GM18868 (cell line): ENCODE results near the gene SSBP1.
"Not testable (repeated sequence)": the region's sequence is repeated elsewhere in the genome, so short reads cannot be mapped to it uniquely, and the experiment has no call there.

Source experiments
- ATAC-seq: cut with Tn5 transposase; IDR thresholded peaks from one replicate; pipeline ENCODE4 v1.9.1; 2021; ENCODE audit warnings: mild to moderate bottlenecking, moderate library complexity; ENCODE audit not compliant: unreplicated experiment

Gene SSBP1, protein sequence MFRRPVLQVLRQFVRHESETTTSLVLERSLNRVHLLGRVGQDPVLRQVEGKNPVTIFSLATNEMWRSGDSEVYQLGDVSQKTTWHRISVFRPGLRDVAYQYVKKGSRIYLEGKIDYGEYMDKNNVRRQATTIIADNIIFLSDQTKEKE

GRCh38 chr7:141737836-141738591, at the start of gene SSBP1:
TSS of gene SSBP1 (plus strand) at chr7:141738358. CDS start at chr7:141739167, 809 bp downstream.
- ATAC-seq, result peak; percentile 89

- ATAC-seq, result not testable (repeated sequence)
These were observed 48.9 kb upstream of the SSBP1 start for GRCh38 chr7:141689072-141689825.

DNA sequence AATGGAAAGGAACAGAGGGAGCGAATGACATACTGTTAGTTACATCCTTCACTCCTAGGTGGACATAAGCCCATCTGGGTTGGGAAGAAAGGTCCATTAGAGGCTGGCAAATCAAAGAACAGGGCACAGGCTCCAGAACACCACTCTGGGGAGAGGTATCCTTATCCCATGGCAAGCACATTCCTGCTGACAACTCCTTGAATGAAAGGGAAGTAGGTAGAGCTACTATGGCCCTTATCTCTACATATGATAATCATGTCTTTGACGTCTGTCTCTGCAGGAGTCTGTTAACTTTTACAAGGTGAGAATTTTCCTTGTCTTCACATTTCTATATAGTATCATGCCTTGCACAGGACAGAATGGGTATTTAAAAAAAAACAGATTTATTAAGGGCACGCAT, 46.6 kb upstream of the SSBP1 start:
- no peak for ATAC-seq

DNA sequence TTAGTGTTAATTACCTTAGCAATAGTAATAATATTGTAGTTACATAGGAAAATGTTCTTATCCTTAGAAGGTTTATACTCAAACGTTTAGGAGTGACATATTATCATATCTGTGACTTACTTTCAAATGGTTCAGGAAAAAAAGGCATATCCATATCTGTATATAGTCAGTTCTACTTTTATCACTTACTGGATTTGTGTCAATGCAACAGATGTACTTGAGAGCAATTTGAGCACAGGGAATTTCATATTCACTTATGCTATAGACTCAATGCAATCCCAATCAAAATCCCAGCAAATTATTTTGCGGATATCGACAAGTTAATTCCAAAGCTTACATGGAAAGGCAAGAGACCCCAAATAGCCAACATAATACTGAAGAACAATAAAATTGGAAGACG, 46.2 kb upstream of the SSBP1 start:
- no peak for ATAC-seq

DNA sequence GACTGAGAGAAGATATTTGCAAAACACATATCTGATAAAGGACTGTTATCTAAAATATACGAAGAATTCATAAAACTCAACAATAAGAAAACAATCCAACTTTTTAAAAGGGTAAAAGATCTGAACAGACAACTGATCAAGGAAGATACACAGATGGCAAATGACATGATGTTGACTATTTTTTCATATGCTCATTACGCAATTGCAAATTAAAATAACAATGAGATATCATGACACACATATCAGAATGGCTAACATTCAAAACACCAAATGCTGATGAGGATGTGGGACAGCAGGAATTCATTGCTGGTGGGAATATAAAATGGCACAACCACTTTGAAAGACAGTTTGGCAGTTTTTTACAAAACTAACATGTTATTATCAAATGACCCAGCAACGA, 45.1 kb upstream of the SSBP1 start:
- ATAC-seq, result no peak

- no peak for ATAC-seq
These were observed 42.3 kb upstream of the SSBP1 start for GRCh38 chr7:141695803-141696289.

- ATAC-seq, result no peak
These were observed 41.8 kb upstream of the SSBP1 start for GRCh38 chr7:141696348-141696747.

DNA sequence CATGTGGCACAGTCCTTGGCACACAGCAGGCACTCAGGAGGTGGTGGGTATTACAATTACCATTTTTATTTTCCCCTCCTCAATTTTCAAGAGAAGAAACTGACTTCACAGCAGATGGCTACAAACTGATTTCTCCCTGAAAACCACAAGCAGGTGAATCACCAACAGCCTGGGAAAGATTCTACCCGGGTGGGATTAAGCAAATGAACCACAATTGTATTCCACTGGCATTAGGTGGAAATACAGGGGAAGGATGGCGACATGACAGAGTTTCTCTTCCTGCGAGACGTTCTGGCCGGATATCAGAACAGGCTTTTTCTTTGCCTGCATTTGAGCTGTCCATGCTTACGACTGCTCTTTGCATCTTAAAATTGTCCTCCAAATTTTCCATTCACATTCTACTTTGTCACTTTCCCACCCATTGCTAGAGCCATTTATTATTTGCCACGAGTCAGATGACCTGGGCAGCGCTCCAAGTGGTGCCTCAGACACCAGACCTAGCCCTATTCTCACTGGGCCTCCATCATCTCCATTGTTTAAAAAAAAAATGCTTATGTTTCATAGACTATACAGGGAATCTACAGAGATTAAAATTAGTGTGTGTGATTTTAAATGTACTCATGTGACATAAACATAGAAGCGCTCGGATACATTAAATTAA, 40.8 kb upstream of the SSBP1 start:
- ATAC-seq, result no peak

DNA sequence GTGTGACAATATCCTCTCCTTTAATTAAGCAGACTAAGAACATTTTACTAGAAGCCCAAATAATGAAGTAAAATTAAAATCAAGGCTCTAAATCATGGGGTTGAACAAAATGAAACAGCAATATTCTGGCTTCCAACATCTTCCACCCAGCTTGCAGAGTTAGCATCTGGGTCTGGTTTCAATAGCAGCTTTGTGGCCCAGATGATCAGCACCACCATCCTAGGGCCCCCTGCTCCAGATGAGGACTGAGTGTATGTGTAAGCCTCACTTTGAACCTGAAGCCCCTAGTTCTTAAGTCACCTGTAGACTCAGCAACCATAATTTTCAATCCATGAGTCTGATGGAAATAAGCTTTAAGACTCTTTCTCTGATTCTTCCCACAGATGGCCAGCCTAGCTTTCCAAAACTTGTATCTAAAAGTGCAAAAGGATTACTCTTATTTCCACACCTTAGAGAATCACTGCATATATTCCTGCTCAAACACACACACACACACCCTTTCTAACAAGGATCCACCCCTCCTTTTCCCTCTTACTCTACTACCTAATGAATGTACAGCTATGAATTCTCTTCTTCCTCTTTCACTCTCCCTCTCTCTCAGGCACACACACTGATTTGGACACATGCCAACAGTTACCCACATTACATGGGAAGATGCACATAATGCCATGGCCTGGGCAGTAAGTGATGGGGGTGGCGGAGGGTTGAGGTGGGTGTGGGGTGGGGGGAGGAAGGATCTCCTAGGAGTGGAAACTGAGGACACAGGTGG, 39.7 kb upstream of the SSBP1 start:
- ATAC-seq, result peak; percentile 17

GRCh38 chr7:141699860-141700259, 38.3 kb upstream of the SSBP1 start:
- ATAC-seq, result no peak

DNA sequence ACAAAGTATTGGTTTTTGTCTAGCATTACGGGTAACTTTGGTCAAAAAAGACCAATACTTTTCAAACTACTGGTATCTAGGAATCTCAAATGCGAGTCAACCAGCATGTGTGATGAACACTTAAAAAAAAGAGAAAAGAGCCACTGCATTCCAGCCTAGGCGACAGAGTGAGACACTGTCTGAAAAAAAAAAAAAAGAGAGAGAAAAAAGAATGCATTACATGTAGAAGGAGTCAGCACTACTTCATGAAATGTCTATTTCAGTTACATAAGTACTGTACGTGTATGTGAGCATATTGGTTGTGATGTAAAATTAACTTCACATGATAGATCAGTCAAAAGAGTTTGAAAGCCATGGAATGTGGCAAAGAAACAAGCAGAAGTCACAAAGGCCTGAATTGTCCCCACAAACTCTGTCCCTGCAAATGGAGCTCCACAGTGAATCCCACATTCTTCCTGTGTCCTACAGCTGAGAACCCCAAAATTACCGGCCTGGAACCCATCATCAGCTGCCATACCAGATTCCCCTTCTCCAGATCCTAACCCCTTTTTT, 37.8 kb upstream of the SSBP1 start:
- no peak for ATAC-seq

- no peak for ATAC-seq
These were observed 37.2 kb upstream of the SSBP1 start for GRCh38 chr7:141700848-141701371.

DNA sequence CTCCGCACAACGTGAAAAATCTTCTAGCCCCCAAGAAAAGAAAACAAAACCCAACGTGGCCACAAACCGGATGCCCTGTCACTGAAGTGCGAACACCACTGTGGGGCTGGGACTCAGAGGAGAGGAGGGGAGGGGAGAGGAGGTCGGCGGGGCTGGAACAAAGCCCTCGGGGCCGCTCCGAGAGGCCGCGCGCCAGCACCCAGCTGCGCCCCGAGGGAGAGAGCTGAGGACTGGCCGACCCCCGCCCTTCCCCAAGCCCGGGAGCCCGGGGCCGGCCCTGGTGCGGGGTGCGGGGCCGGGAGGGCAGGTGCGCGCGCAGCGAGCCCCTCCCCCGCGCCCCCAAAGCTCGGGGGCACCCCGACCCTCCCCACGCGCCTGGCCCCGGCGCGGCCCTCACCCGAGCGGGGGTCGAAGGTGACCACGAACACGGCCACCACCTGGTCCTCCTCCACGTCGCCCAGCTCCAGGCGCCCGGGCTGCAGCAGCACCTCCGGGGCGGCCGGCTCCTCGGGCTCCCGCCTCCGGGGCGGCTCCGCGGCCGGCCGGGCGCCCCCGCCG, 36.6 kb upstream of the SSBP1 start:
- peak; percentile 67 for ATAC-seq

- ATAC-seq, result peak; percentile 77
These were observed 36.1 kb upstream of the SSBP1 start, which contains the start of gene DENND11 for GRCh38 chr7:141702047-141702567. TSS of gene DENND11 (minus strand) at chr7:141702166. CDS start at chr7:141702153, 13 bp downstream.

- no peak for ATAC-seq
These were observed 35.3 kb upstream of the SSBP1 start for GRCh38 chr7:141702892-141703291.

DNA sequence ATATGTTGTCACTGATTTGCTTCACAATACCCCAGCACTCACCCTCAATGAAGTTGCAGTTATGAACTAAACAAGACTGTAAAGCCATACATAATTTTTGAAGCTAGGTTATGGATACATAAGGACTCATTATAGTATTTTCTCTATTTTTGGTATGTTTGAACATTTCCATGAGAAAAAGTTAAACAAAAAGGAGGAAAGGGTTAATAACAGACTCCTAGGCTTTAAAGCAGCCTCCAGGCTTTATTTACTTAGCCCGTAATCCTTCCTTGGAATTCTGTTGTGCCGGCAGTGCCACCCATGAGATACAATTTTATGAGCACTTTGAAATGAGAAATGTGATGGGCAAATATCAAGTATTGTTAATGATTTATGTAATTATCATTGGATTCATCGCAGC, 34.0 kb upstream of the SSBP1 start:
- no peak for ATAC-seq

- no peak for ATAC-seq
These were observed 33.4 kb upstream of the SSBP1 start for GRCh38 chr7:141704741-141705140.

- ATAC-seq, result no peak
These were observed 31.7 kb upstream of the SSBP1 start for GRCh38 chr7:141706239-141707064.
